Measurements from ENCODE around the gene APPBP2. TPM values are rescaled to one million over a fixed set of nuclear protein-coding genes. Genes with fewer than 3 reads are reported as not detected.

APPBP2 gene
- total RNA-seq, 1 experiment from 2014 or later: 44.9 TPM

DNA sequence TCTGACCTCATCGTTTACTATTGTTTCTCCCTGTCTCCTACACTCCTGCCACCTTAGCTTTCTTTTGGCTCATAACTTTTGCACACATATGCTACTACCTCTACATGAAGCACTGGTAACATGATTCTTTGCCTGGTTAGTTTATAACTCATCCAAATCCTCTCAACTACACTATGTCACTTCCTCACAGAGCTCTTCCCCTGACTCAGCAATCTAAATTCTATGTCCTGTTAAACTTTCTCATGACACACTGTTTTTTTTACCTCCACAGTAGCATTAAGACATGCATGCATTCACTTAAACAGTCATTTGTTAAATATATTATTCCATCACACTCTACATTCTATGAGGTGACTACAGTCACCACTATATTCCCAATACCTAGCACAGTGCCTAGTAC is 19.7 kb downstream of the APPBP2 start:
- ChIA-PET POLR2A (ENCODE audit: low non-redundant PET) (no interaction called here), CTCF (no interaction called here)
- Histone ChIP-seq H3K9me3 (ENCODE audit: low read depth, low read length, poor library complexity, severe bottlenecking) (no peaks in the 10 kb centered on the region), H3K36me3 (ENCODE audit: insufficient read depth, low read length, poor library complexity, severe bottlenecking) (no peaks in the 10 kb centered on the region), H3K4me3 (ENCODE audit: low read depth, low read length, poor library complexity, severe bottlenecking) (no peak overlapping the region), H3K27ac (ENCODE audit: low read depth, low read length, poor library complexity, severe bottlenecking) (no peak overlapping the region), H3K27me3 (replicated peaks; ENCODE audit: insufficient read depth, low read depth, low read length, poor library complexity) (no peaks in the 10 kb centered on the region), H3K4me1 (ENCODE audit: insufficient read depth, low read length, poor library complexity, severe bottlenecking) (no peaks in the 10 kb centered on the region)
- BruUV-seq (replicated peaks): no TSS peak
- peak; percentile 42 for DNase-seq (ENCODE audit: low spot score)
- intact Hi-C loops (cut with micrococcal nuclease; ENCODE audit: unreplicated experiment): no loop called here
- TF ChIP-seq, protein P1, sequence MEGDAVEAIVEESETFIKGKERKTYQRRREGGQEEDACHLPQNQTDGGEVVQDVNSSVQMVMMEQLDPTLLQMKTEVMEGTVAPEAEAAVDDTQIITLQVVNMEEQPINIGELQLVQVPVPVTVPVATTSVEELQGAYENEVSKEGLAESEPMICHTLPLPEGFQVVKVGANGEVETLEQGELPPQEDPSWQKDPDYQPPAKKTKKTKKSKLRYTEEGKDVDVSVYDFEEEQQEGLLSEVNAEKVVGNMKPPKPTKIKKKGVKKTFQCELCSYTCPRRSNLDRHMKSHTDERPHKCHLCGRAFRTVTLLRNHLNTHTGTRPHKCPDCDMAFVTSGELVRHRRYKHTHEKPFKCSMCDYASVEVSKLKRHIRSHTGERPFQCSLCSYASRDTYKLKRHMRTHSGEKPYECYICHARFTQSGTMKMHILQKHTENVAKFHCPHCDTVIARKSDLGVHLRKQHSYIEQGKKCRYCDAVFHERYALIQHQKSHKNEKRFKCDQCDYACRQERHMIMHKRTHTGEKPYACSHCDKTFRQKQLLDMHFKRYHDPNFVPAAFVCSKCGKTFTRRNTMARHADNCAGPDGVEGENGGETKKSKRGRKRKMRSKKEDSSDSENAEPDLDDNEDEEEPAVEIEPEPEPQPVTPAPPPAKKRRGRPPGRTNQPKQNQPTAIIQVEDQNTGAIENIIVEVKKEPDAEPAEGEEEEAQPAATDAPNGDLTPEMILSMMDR (conservative IDR thresholded peaks at IDR 0.05; ENCODE audit: low read depth, low read length): no peak
- TF ChIP-seq EZH2 (IDR thresholded peaks at IDR 0.05; ENCODE audit: borderline replicate concordance, low read depth, low read length, poor library complexity, severe bottlenecking): no peak

DNA sequence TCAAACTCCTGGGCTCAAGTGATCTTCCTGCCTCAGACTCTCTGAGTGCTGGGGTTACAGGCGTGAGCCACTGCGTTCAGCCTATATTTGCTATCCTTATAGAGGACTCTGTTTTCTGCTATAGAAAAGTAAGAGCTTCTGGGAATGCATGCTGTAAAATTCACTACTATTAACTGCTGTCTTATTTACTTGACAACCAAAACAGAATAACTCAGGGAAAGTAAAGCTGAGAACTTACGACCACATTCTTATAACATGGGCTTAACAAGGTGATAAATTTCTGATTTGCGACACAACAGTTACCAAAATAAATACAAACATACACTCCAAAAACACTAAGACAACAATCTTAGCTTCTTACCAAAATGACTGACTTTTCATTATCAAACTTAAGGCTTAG is 23.9 kb downstream of the APPBP2 start:
- DNase-seq (ENCODE audit: low spot score): no peak
- ChIA-PET CTCF (no interaction called here), POLR2A (ENCODE audit: low non-redundant PET) (no interaction called here)
- Histone ChIP-seq H3K27me3 (replicated peaks; ENCODE audit: insufficient read depth, low read depth, low read length, poor library complexity) (no peaks in the 10 kb centered on the region), H3K4me1 (ENCODE audit: insufficient read depth, low read length, poor library complexity, severe bottlenecking) (no peaks in the 10 kb centered on the region), H3K4me3 (ENCODE audit: low read depth, low read length, poor library complexity, severe bottlenecking) (no peak overlapping the region), H3K27ac (ENCODE audit: low read depth, low read length, poor library complexity, severe bottlenecking) (no peak overlapping the region), H3K36me3 (ENCODE audit: insufficient read depth, low read length, poor library complexity, severe bottlenecking) (no peaks in the 10 kb centered on the region), H3K9me3 (ENCODE audit: low read depth, low read length, poor library complexity, severe bottlenecking) (no peaks in the 10 kb centered on the region)
- no TSS peak for BruUV-seq (replicated peaks)
- TF ChIP-seq, protein P1 (conservative IDR thresholded peaks at IDR 0.05; ENCODE audit: low read depth, low read length): no peak
- TF ChIP-seq EZH2 (IDR thresholded peaks at IDR 0.05; ENCODE audit: borderline replicate concordance, low read depth, low read length, poor library complexity, severe bottlenecking): no peak
- intact Hi-C loops (cut with micrococcal nuclease; ENCODE audit: unreplicated experiment): no loop called here

DNA sequence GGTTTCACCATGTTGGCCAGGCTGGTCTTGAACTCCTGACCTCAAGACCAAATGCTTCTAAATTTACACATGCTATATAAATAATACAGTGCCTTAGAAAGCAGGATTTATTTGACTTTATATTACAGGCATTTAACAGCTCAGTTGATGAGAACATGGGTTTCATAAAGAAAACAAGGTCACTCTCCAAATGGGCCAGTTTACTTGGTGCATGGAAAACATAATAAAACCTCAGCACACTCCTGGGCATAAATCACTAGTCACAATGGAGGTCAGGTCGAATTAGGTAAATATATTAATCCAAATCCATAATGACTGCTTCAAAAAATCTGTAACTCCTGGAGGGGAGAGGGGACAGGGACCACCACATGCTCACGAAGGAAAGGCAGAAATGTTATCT is 24.5 kb downstream of the APPBP2 start:
- intact Hi-C loops (cut with micrococcal nuclease; ENCODE audit: unreplicated experiment): no loop called here
- Histone ChIP-seq H3K27ac (ENCODE audit: low read depth, low read length, poor library complexity, severe bottlenecking) (no peak overlapping the region), H3K4me1 (ENCODE audit: insufficient read depth, low read length, poor library complexity, severe bottlenecking) (no peaks in the 10 kb centered on the region), H3K36me3 (ENCODE audit: insufficient read depth, low read length, poor library complexity, severe bottlenecking) (no peaks in the 10 kb centered on the region), H3K27me3 (replicated peaks; ENCODE audit: insufficient read depth, low read depth, low read length, poor library complexity) (no peaks in the 10 kb centered on the region), H3K9me3 (ENCODE audit: low read depth, low read length, poor library complexity, severe bottlenecking) (no peaks in the 10 kb centered on the region), H3K4me3 (ENCODE audit: low read depth, low read length, poor library complexity, severe bottlenecking) (no peak overlapping the region)
- DNase-seq (ENCODE audit: low spot score): no peak
- BruUV-seq (replicated peaks): no TSS peak
- ChIA-PET POLR2A (ENCODE audit: low non-redundant PET) (no interaction called here), CTCF (no interaction called here)
- TF ChIP-seq, protein P1 (conservative IDR thresholded peaks at IDR 0.05; ENCODE audit: low read depth, low read length): no peak
- TF ChIP-seq EZH2 (IDR thresholded peaks at IDR 0.05; ENCODE audit: borderline replicate concordance, low read depth, low read length, poor library complexity, severe bottlenecking): no peak
